ENCODE data around the gene TMEM132D. TPM values are rescaled to one million over a fixed set of nuclear protein-coding genes. Genes with fewer than 3 reads are reported as not detected.

The TMEM132D gene
- total RNA-seq, 1 experiment from 2014 or later, result not detected

DNA sequence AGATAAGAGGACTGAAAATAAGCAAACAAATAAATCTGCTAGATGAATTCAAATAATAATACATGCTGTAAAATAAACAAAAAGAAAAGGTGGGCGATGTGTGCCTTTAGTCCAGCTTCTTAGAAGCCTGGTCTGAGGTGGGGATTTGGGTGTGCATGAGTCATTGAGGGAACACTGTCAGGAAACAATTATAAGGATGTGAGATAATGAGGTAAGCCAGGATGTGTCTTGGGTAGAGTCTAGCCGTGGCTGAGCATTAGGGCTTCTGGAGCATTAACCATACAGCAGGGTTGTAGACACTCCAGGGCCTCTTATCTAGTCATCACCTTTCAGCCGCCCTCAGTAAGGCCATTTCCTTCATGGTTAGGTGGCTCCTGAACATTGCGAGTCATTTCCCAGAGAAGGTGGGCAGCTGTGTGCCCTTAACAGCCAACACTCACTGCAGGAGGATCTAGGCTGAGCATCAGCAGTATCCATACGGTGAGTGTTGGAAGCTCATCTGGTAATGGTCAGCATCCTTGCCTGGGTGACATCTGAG is 645.0 kb downstream of the TMEM132D start:
- Histone ChIP-seq H3K36me3 (ENCODE audit: insufficient read depth, low read length) (no peaks in the 10 kb centered on the region), H3K79me2 (ENCODE audit: low read length) (no peaks in the 10 kb centered on the region)
- DNase-seq, result no peak

GRCh38 chr12:129257524-129257923 is 646.3 kb downstream of the TMEM132D start:
- no peaks in the 10 kb centered on the region for H3K36me3 ChIP-seq (ENCODE audit: insufficient read depth, low read length)
- no peaks in the 10 kb centered on the region for H3K27me3 ChIP-seq (ENCODE audit: low read length)
- no peak overlapping the region for H3K4me2 ChIP-seq (ENCODE audit: low read depth, low read length, poor library complexity, severe bottlenecking)
- no peaks in the 10 kb centered on the region for H3K9me2 ChIP-seq (replicated peaks; ENCODE audit: insufficient read depth, low read length)
- no peaks in the 10 kb centered on the region for H3K79me2 ChIP-seq (ENCODE audit: low read length)
- no peaks in the 10 kb centered on the region for H4K20me1 ChIP-seq (ENCODE audit: insufficient read depth, low read depth, low read length)
- no peak overlapping the region for H3K27ac ChIP-seq (ENCODE audit: low read length)
- no peak overlapping the region for H3K9ac ChIP-seq (ENCODE audit: low read length)
- H3K9me3 ChIP-seq (ENCODE audit: low read length), result peaks cover 3% of the 10 kb centered on the region; the same call in 1 of the 2 replicates
- H2AFZ ChIP-seq (ENCODE audit: low read length), result no peak overlapping the region
- no peak overlapping the region for H3K4me3 ChIP-seq (ENCODE audit: low read length)
- no peaks in the 10 kb centered on the region for H3K4me1 ChIP-seq (ENCODE audit: low read length)
- no peak for DNase-seq

More for the DNA sequence above, 645.0 kb downstream of the TMEM132D start:
- no peaks in the 10 kb centered on the region for H3K4me1 ChIP-seq (ENCODE audit: low read length)
- no peak overlapping the region for H3K4me3 ChIP-seq (ENCODE audit: low read length)
- H3K27me3 ChIP-seq (ENCODE audit: low read length), result no peaks in the 10 kb centered on the region
- no peak overlapping the region for H3K4me2 ChIP-seq (ENCODE audit: low read depth, low read length, poor library complexity, severe bottlenecking)
- peaks cover 7% of the 10 kb centered on the region; the same call in 1 of the 2 replicates for H3K9me3 ChIP-seq (ENCODE audit: low read length)
- H2AFZ ChIP-seq (ENCODE audit: low read length), result no peak overlapping the region
- H3K27ac ChIP-seq (ENCODE audit: low read length), result no peak overlapping the region
- H3K9me2 ChIP-seq (replicated peaks; ENCODE audit: insufficient read depth, low read length), result no peaks in the 10 kb centered on the region
- H4K20me1 ChIP-seq (ENCODE audit: insufficient read depth, low read depth, low read length), result no peaks in the 10 kb centered on the region
- H3K9ac ChIP-seq (ENCODE audit: low read length), result no peak overlapping the region

DNA sequence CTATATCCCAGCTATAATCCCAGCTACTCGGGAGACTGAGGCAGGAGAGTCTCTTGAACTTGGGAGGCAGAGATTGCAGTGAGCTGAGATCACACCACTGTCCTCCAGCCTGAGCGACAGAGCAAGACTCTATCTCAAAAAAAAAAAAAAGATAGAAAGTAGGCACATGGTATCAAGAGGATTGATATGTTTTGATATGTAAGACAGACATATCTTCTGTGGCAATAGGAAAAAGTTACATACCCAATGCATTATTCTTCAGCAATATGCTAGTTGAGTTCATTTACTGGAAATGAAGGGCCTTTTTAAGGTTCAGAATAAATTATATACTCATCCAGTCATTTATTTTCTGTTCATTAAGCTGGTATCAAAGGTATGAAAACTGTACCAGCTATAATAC is 657.2 kb downstream of the TMEM132D start:
- Histone ChIP-seq H3K27ac (ENCODE audit: low read length) (no peak overlapping the region), H3K9ac (ENCODE audit: low read length) (no peak overlapping the region), H3K4me3 (ENCODE audit: low read length) (no peak overlapping the region), H3K79me2 (ENCODE audit: low read length) (no peaks in the 10 kb centered on the region), H3K27me3 (ENCODE audit: low read length) (no peaks in the 10 kb centered on the region), H3K4me2 (ENCODE audit: low read depth, low read length, poor library complexity, severe bottlenecking) (no peak overlapping the region), H3K36me3 (ENCODE audit: insufficient read depth, low read length) (no peaks in the 10 kb centered on the region), H4K20me1 (ENCODE audit: insufficient read depth, low read depth, low read length) (no peaks in the 10 kb centered on the region), H3K9me3 (ENCODE audit: low read length) (no peaks in the 10 kb centered on the region; the same call in 1 of the 2 replicates), H3K9me2 (replicated peaks; ENCODE audit: insufficient read depth, low read length) (no peaks in the 10 kb centered on the region), H2AFZ (ENCODE audit: low read length) (no peak overlapping the region), H3K4me1 (ENCODE audit: low read length) (no peaks in the 10 kb centered on the region)
- no peak for DNase-seq

- no peaks in the 10 kb centered on the region; the same call in 1 of the 2 replicates for H3K9me3 ChIP-seq (ENCODE audit: low read length)
- no peak overlapping the region for H3K9ac ChIP-seq (ENCODE audit: low read length)
- H3K9me2 ChIP-seq (replicated peaks; ENCODE audit: insufficient read depth, low read length), result no peaks in the 10 kb centered on the region
- H3K79me2 ChIP-seq (ENCODE audit: low read length), result no peaks in the 10 kb centered on the region
- H3K4me1 ChIP-seq (ENCODE audit: low read length), result no peaks in the 10 kb centered on the region
- no peak overlapping the region for H2AFZ ChIP-seq (ENCODE audit: low read length)
- H3K4me2 ChIP-seq (ENCODE audit: low read depth, low read length, poor library complexity, severe bottlenecking), result no peak overlapping the region
- no peaks in the 10 kb centered on the region for H4K20me1 ChIP-seq (ENCODE audit: insufficient read depth, low read depth, low read length)
- H3K27ac ChIP-seq (ENCODE audit: low read length), result no peak overlapping the region
- H3K27me3 ChIP-seq (ENCODE audit: low read length), result no peaks in the 10 kb centered on the region
- no peak for DNase-seq
- H3K4me3 ChIP-seq (ENCODE audit: low read length), result no peak overlapping the region
- no peaks in the 10 kb centered on the region for H3K36me3 ChIP-seq (ENCODE audit: insufficient read depth, low read length)
Observed at GRCh38 chr12:129245769-129246168, 658.1 kb downstream of the TMEM132D start.

DNA sequence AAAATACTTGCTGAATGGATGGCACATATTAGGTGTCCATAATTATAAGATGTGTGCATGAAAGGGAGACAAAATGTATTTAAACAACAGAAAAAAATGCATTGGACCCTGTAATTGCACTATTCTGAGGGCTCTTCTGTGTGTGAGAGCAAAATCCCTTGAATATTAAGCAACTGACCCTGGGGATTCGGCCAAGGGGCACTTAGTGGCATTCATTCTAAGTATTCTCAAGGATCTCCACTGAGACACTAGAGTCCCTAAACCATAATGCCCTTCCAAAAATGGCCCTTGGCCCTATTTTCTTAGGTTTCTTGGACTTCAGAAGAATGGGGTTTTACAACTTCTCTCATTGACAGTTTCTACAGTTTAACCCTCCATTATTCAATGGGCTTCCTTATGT is 662.0 kb downstream of the TMEM132D start:
- no peak for DNase-seq
- Histone ChIP-seq H3K9me2 (replicated peaks; ENCODE audit: insufficient read depth, low read length) (no peaks in the 10 kb centered on the region), H2AFZ (ENCODE audit: low read length) (no peak overlapping the region), H3K9me3 (ENCODE audit: low read length) (no peaks in the 10 kb centered on the region; the same call in 1 of the 2 replicates), H3K9ac (ENCODE audit: low read length) (no peak overlapping the region), H3K27ac (ENCODE audit: low read length) (no peak overlapping the region), H4K20me1 (ENCODE audit: insufficient read depth, low read depth, low read length) (no peaks in the 10 kb centered on the region), H3K27me3 (ENCODE audit: low read length) (no peaks in the 10 kb centered on the region), H3K79me2 (ENCODE audit: low read length) (no peaks in the 10 kb centered on the region), H3K4me3 (ENCODE audit: low read length) (no peak overlapping the region), H3K36me3 (ENCODE audit: insufficient read depth, low read length) (no peaks in the 10 kb centered on the region), H3K4me1 (ENCODE audit: low read length) (no peaks in the 10 kb centered on the region), H3K4me2 (ENCODE audit: low read depth, low read length, poor library complexity, severe bottlenecking) (no peak overlapping the region)

GRCh38 chr12:129237881-129238280 is 665.9 kb downstream of the TMEM132D start:
- no peak overlapping the region for H2AFZ ChIP-seq (ENCODE audit: low read length)
- no peaks in the 10 kb centered on the region for H3K9me2 ChIP-seq (replicated peaks; ENCODE audit: insufficient read depth, low read length)
- H3K9ac ChIP-seq (ENCODE audit: low read length), result no peak overlapping the region
- no peak overlapping the region for H3K4me2 ChIP-seq (ENCODE audit: low read depth, low read length, poor library complexity, severe bottlenecking)
- no peaks in the 10 kb centered on the region for H3K27me3 ChIP-seq (ENCODE audit: low read length)
- no peaks in the 10 kb centered on the region for H3K36me3 ChIP-seq (ENCODE audit: insufficient read depth, low read length)
- no peak for DNase-seq
- no peak overlapping the region for H3K27ac ChIP-seq (ENCODE audit: low read length)
- H3K79me2 ChIP-seq (ENCODE audit: low read length), result no peaks in the 10 kb centered on the region
- no peak overlapping the region for H3K4me3 ChIP-seq (ENCODE audit: low read length)
- H4K20me1 ChIP-seq (ENCODE audit: insufficient read depth, low read depth, low read length), result no peaks in the 10 kb centered on the region
- no peaks in the 10 kb centered on the region; the same call in 1 of the 2 replicates for H3K9me3 ChIP-seq (ENCODE audit: low read length)
- H3K4me1 ChIP-seq (ENCODE audit: low read length), result no peaks in the 10 kb centered on the region

- Histone ChIP-seq H3K9ac (ENCODE audit: low read length) (no peak overlapping the region), H3K36me3 (ENCODE audit: insufficient read depth, low read length) (no peaks in the 10 kb centered on the region), H4K20me1 (ENCODE audit: insufficient read depth, low read depth, low read length) (no peaks in the 10 kb centered on the region), H3K79me2 (ENCODE audit: low read length) (no peaks in the 10 kb centered on the region), H3K27me3 (ENCODE audit: low read length) (no peaks in the 10 kb centered on the region), H3K4me2 (ENCODE audit: low read depth, low read length, poor library complexity, severe bottlenecking) (no peak overlapping the region), H3K27ac (ENCODE audit: low read length) (no peak overlapping the region), H3K9me3 (ENCODE audit: low read length) (no peaks in the 10 kb centered on the region; the same call in 1 of the 2 replicates), H3K4me3 (ENCODE audit: low read length) (no peak overlapping the region), H3K4me1 (ENCODE audit: low read length) (no peaks in the 10 kb centered on the region), H3K9me2 (replicated peaks; ENCODE audit: insufficient read depth, low read length) (no peaks in the 10 kb centered on the region), H2AFZ (ENCODE audit: low read length) (no peak overlapping the region)
- DNase-seq, result no peak
Observed at GRCh38 chr12:129234209-129234608, 669.6 kb downstream of the TMEM132D start.

DNA sequence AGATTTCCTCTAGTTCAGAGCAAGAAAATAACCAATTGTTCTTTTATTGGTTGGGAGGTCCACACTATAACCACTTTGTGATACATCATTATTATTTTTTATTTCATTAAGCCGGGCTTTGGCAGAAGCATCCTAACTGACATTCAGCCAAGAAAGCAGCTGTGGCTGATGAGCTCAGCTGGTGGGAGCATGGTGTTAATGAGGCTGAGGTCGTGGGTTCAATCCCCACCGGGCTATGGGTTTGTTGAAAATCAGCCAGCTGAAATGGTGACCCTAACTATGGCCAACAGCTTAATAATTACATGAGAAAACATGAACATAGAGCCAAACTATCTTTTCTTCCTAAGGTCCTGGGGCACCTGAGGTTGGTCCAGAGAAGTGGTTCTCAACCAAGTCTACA is 672.3 kb downstream of the TMEM132D start:
- Histone ChIP-seq H3K4me2 (ENCODE audit: low read depth, low read length, poor library complexity, severe bottlenecking) (no peak overlapping the region), H3K27ac (ENCODE audit: low read length) (no peak overlapping the region), H2AFZ (ENCODE audit: low read length) (no peak overlapping the region), H3K4me1 (ENCODE audit: low read length) (no peaks in the 10 kb centered on the region), H3K9me2 (replicated peaks; ENCODE audit: insufficient read depth, low read length) (no peaks in the 10 kb centered on the region), H3K27me3 (ENCODE audit: low read length) (no peaks in the 10 kb centered on the region), H3K36me3 (ENCODE audit: insufficient read depth, low read length) (no peaks in the 10 kb centered on the region), H3K9me3 (ENCODE audit: low read length) (no peaks in the 10 kb centered on the region), H4K20me1 (ENCODE audit: insufficient read depth, low read depth, low read length) (no peaks in the 10 kb centered on the region), H3K4me3 (ENCODE audit: low read length) (no peak overlapping the region), H3K79me2 (ENCODE audit: low read length) (no peaks in the 10 kb centered on the region), H3K9ac (ENCODE audit: low read length) (no peak overlapping the region)
- no peak for DNase-seq

All from Karpas-422 (cell line).